Stimulated activated CD4-positive, alpha-beta T cell treated with anti-CD3 and anti-CD28 coated beads, Interleukin-4, amount 100 ng/mL, for 1 hour (primary cell): ENCODE results near the gene PRR33.
"Not testable (repeated sequence)": the region's sequence is repeated elsewhere in the genome, so short reads cannot be mapped to it uniquely, and the experiment has no call there.

ENCODE experiments used
- DNase-seq: peaks from one replicate; pipeline ENCODE4 v3.0.0-alpha.2; 2020

The PRR33 gene

GRCh38 chr11:1888811-1889210 lies 2.9 kb downstream of the PRR33 start:
- no peak for DNase-seq

- no peak for DNase-seq
Measured at GRCh38 chr11:1888347-1888753, 3.3 kb downstream of the PRR33 start.

GRCh38 chr11:1887451-1888346 lies 4.0 kb downstream of the PRR33 start:
- no peak for DNase-seq

- not testable (repeated sequence) for DNase-seq
Measured at GRCh38 chr11:1886551-1886950, 5.1 kb downstream of the PRR33 start.

GRCh38 chr11:1884303-1884700 lies 7.4 kb downstream of the PRR33 start:
- DNase-seq: no peak

- no peak for DNase-seq
Measured at GRCh38 chr11:1883346-1884302, 8.1 kb downstream of the PRR33 start.

GRCh38 chr11:1882265-1883238 lies 9.1 kb downstream of the PRR33 start:
- DNase-seq: peak; percentile 87

- no peak for DNase-seq
Measured at GRCh38 chr11:1881442-1882264, 10.0 kb downstream of the PRR33 start.

GRCh38 chr11:1880746-1881441 lies 10.8 kb downstream of the PRR33 start:
- no peak for DNase-seq

- no peak for DNase-seq
Measured at GRCh38 chr11:1879941-1880720, 11.6 kb downstream of the PRR33 start.

GRCh38 chr11:1879342-1879940 lies 12.3 kb downstream of the PRR33 start:
- DNase-seq: no peak

- DNase-seq: no peak
Measured at GRCh38 chr11:1878137-1879031, 13.3 kb downstream of the PRR33 start.

- DNase-seq: no peak
Measured at GRCh38 chr11:1877211-1878136, 14.2 kb downstream of the PRR33 start.

- DNase-seq: no peak
Measured at GRCh38 chr11:1876361-1877063, 15.2 kb downstream of the PRR33 start.

GRCh38 chr11:1875851-1876301 lies 15.8 kb downstream of the PRR33 start:
- not testable (repeated sequence) for DNase-seq

GRCh38 chr11:1875093-1875850 lies 16.4 kb downstream of the PRR33 start:
- DNase-seq: no peak
